ENCODE results near the gene LRP1B. TPM values are rescaled to one million over a fixed set of nuclear protein-coding genes. Genes with fewer than 3 reads are reported as not detected.

Gene LRP1B
- total RNA-seq, 1 donor from 2014 or later, result 0.25 TPM

GRCh38 chr2:140786585-140786984 is 1344.2 kb downstream of the LRP1B start:
- H3K27ac Mint-ChIP-seq (ENCODE audit: unreplicated experiment), result no peak overlapping the region
- H3K27me3 Mint-ChIP-seq (ENCODE audit: low read depth), result no peaks in the 10 kb centered on the region
- H3K36me3 Mint-ChIP-seq (ENCODE audit: low read depth), result no peaks in the 10 kb centered on the region
- no peaks in the 10 kb centered on the region for H3K4me1 Mint-ChIP-seq (ENCODE audit: low read depth)
- TF ChIP-seq, protein P1, sequence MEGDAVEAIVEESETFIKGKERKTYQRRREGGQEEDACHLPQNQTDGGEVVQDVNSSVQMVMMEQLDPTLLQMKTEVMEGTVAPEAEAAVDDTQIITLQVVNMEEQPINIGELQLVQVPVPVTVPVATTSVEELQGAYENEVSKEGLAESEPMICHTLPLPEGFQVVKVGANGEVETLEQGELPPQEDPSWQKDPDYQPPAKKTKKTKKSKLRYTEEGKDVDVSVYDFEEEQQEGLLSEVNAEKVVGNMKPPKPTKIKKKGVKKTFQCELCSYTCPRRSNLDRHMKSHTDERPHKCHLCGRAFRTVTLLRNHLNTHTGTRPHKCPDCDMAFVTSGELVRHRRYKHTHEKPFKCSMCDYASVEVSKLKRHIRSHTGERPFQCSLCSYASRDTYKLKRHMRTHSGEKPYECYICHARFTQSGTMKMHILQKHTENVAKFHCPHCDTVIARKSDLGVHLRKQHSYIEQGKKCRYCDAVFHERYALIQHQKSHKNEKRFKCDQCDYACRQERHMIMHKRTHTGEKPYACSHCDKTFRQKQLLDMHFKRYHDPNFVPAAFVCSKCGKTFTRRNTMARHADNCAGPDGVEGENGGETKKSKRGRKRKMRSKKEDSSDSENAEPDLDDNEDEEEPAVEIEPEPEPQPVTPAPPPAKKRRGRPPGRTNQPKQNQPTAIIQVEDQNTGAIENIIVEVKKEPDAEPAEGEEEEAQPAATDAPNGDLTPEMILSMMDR (IDR thresholded peaks at IDR 0.05), result no peak
- H3K9me3 Mint-ChIP-seq (ENCODE audit: low read depth), result no peaks in the 10 kb centered on the region
- H3K4me3 Mint-ChIP-seq (ENCODE audit: unreplicated experiment), result no peak overlapping the region
- DNase-seq (ENCODE audit: low spot score), result no peak

DNA sequence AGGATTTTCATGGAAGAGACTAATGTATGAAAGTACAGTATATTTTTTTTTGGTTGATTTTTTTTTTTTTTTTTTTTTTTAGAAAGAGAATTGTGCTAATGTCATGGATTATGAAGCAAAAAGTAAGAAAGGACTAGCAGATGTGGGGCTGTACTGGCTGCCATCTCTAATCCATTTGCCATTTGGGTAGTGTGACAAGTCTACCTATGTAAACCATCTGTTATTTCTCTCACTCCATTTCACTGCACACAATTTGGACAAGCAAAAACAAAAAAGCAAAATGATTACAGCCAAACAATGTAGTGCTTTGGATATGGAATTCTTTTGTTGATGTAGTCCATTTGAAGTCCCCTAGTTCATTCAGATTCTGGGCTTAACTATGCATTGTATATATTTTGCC is 1355.4 kb downstream of the LRP1B start:
- Mint-ChIP-seq H3K27ac (ENCODE audit: unreplicated experiment) (no peak overlapping the region), H3K4me1 (ENCODE audit: low read depth) (no peaks in the 10 kb centered on the region), H3K27me3 (ENCODE audit: low read depth) (no peaks in the 10 kb centered on the region), H3K9me3 (ENCODE audit: low read depth) (no peaks in the 10 kb centered on the region), H3K4me3 (ENCODE audit: unreplicated experiment) (no peak overlapping the region), H3K36me3 (ENCODE audit: low read depth) (no peaks in the 10 kb centered on the region)
- TF ChIP-seq, protein P1 (IDR thresholded peaks at IDR 0.05), result no peak
- no peak for DNase-seq (ENCODE audit: low spot score)

DNA sequence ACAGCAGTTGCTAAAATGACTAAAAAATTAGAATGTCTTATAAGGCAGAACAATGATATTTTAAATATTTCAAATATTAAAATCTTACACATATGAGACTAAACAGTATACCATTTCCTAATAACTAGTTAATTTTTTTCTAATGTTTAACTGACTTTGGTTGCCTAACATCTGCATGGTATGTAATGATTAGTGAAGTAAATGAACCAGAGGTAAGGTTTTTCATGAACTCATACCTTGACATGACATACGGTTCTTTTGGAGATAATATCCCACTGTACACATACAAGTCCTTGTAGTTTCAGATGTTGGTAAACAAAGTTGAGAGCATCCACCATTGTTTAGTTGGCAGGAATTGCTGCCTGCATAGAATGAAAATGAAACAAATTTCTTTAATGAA is 1360.2 kb downstream of the LRP1B start:
- no peak for DNase-seq (ENCODE audit: low spot score)
- TF ChIP-seq, protein P1 (IDR thresholded peaks at IDR 0.05), result no peak

DNA sequence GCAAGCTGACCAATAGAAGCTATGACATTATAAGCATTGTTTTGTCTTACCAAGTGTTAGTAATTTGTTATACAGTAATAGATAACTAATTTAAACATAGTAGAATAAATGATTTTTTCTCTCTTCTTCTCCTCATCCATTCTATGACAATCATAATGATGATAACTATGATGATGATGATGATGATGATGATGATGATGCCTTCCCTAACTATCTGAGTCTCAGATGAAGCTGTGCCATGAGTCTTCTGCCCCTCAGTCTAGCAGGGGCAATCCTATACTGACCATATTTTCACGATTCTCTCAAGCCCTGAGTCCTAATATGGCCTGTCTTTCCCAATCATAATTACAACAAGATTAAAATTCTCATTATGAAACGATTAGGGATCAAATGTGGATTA is 1369.0 kb downstream of the LRP1B start:
- Mint-ChIP-seq H3K36me3 (ENCODE audit: low read depth) (no peaks in the 10 kb centered on the region), H3K27ac (ENCODE audit: unreplicated experiment) (no peak overlapping the region), H3K4me3 (ENCODE audit: unreplicated experiment) (no peak overlapping the region), H3K9me3 (ENCODE audit: low read depth) (peaks cover 3% of the 10 kb centered on the region), H3K27me3 (ENCODE audit: low read depth) (no peaks in the 10 kb centered on the region), H3K4me1 (ENCODE audit: low read depth) (no peaks in the 10 kb centered on the region)
- TF ChIP-seq, protein P1 (IDR thresholded peaks at IDR 0.05), result no peak
- DNase-seq (ENCODE audit: low spot score), result no peak

More for the DNA sequence above, 1360.2 kb downstream of the LRP1B start:
- Mint-ChIP-seq H3K27ac (ENCODE audit: unreplicated experiment) (no peak overlapping the region), H3K36me3 (ENCODE audit: low read depth) (no peaks in the 10 kb centered on the region), H3K9me3 (ENCODE audit: low read depth) (no peaks in the 10 kb centered on the region), H3K4me1 (ENCODE audit: low read depth) (no peaks in the 10 kb centered on the region), H3K4me3 (ENCODE audit: unreplicated experiment) (no peak overlapping the region), H3K27me3 (ENCODE audit: low read depth) (no peaks in the 10 kb centered on the region)

DNA sequence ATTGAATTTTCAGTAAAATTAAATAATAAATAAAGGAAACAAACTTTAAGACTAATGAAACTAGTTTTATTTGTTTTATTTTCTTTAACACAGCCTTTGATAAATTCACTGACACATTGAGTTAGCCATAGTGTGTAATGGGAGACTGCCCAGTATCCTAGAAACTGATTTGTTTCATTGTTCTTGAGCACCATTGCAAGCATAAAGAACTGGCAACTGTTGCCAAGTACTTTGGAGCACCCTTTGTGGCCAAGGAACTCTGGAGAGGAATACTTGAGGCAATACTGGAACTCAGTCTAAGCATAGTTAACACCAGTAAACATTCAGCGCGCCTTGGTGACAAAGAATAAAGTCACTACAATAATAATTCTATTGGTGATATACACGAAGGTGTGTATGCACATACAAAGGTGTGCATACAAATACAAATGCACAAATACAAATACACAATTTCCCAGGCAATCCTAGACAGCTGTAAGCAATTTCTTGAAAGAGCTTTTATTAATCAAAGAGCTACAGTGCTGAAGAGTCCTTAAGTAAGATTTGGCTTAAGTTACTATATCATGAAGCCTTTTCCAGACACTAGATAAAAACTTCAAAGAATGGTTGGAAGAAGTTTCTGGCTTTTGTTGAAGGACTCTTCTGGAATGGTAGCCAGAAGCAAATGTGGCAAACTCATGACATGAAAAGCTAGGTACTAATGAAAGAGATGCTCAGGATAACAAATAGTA is 1371.2 kb downstream of the LRP1B start:
- DNase-seq (ENCODE audit: low spot score), result no peak
- peaks cover 3% of the 10 kb centered on the region for H3K9me3 Mint-ChIP-seq (ENCODE audit: low read depth)
- H3K4me3 Mint-ChIP-seq (ENCODE audit: unreplicated experiment), result no peak overlapping the region
- TF ChIP-seq, protein P1 (IDR thresholded peaks at IDR 0.05), result no peak
- no peaks in the 10 kb centered on the region for H3K4me1 Mint-ChIP-seq (ENCODE audit: low read depth)
- H3K27me3 Mint-ChIP-seq (ENCODE audit: low read depth), result peaks cover 5% of the 10 kb centered on the region
- H3K27ac Mint-ChIP-seq (ENCODE audit: unreplicated experiment), result no peak overlapping the region
- no peaks in the 10 kb centered on the region for H3K36me3 Mint-ChIP-seq (ENCODE audit: low read depth)
